ENCODE measurements around the gene PAX9. TPM values are rescaled to one million over a fixed set of nuclear protein-coding genes. Genes with fewer than 3 reads are reported as not detected.

Gene PAX9
- total and polyA plus RNA-seq, 2 donors (not counting 1 experiment from before 2014, with no cell fraction given): not detected

DNA sequence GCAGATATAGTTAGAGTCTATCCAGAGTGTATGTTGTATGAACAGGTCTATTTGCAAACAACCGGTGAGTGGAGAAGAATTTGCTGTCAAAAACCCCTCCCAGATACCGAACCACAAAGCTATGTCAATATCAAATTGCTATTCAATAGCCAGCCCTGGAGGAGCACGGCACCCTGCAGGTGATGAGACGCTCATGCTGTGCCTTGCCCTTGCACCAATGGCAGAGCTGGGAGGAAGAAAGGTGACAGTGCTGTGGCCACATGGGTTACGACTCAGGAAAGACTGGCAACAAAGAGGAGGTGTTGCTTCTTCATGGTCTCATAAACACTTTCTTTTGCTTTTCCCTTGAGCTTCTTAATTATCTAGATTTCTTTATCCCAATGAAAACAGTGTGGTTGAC lies 55.7 kb downstream of the PAX9 start:
- intact Hi-C loops (cut with micrococcal nuclease): no loop called here
- CTCF ChIA-PET: no interaction called here

DNA sequence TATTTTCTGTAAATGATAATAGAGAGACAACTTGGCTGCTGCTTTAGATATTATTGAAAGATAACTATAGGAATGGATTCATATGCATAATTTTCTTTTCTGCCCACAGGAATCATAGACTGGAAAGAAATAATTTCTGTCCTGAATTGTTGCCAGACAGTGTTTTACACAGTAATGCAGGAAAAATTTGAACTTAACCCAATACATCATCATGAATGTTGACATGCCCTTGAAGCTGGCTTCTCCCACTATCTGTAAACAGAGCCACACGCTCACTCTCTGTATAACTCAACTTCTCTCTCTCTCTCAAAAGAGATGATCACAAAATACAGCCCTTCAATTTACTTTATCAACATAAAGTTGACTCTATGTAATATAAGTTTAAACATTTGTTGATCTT lies 56.6 kb downstream of the PAX9 start:
- TF ChIP-seq, protein P1, sequence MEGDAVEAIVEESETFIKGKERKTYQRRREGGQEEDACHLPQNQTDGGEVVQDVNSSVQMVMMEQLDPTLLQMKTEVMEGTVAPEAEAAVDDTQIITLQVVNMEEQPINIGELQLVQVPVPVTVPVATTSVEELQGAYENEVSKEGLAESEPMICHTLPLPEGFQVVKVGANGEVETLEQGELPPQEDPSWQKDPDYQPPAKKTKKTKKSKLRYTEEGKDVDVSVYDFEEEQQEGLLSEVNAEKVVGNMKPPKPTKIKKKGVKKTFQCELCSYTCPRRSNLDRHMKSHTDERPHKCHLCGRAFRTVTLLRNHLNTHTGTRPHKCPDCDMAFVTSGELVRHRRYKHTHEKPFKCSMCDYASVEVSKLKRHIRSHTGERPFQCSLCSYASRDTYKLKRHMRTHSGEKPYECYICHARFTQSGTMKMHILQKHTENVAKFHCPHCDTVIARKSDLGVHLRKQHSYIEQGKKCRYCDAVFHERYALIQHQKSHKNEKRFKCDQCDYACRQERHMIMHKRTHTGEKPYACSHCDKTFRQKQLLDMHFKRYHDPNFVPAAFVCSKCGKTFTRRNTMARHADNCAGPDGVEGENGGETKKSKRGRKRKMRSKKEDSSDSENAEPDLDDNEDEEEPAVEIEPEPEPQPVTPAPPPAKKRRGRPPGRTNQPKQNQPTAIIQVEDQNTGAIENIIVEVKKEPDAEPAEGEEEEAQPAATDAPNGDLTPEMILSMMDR (IDR thresholded peaks at IDR 0.05): no peak
- TF ChIP-seq EZH2 (IDR thresholded peaks at IDR 0.05; ENCODE audit: borderline replicate concordance, insufficient read depth, low read depth, low read length, poor library complexity, severe bottlenecking): no peak
- H3K4me2 ChIP-seq (replicated peaks; ENCODE audit: low read depth, low read length, poor library complexity, severe bottlenecking): no peak overlapping the region
- H3K79me2 ChIP-seq (ENCODE audit: control insufficient read depth, insufficient read depth, low read length): no peaks in the 10 kb centered on the region
- no peaks in the 10 kb centered on the region for H3K9me3 ChIP-seq (ENCODE audit: control extremely low read depth in 1 of 3, control insufficient read depth in 2 of 3, insufficient read depth in 1 of 3, low read length in 2 of 3)
- H3K36me3 ChIP-seq (replicated peaks in 1 of 2; ENCODE audit: control extremely low read depth in 1 of 2, control insufficient read depth in 1 of 2, extremely low read depth in 1 of 2, insufficient read depth in 2 of 2, low read length in 1 of 2): no peaks in the 10 kb centered on the region
- H3K27me3 Mint-ChIP-seq: no peaks in the 10 kb centered on the region
- ATAC-seq (ENCODE audit: low read depth) (no peak), DNase-seq (no peak)
- H3K4me1 ChIP-seq (ENCODE audit: control insufficient read depth in 2 of 2, insufficient read depth in 2 of 2, low read length in 2 of 2): no peaks in the 10 kb centered on the region
- no peak overlapping the region for H3K4me3 Mint-ChIP-seq
- ChIA-PET POLR2A (no interaction called here), CTCF (no interaction called here)
- no peak overlapping the region for H3K27ac Mint-ChIP-seq
- H3K4me1 Mint-ChIP-seq: no peaks in the 10 kb centered on the region
- no peaks in the 10 kb centered on the region for H3K27me3 ChIP-seq (replicated peaks in 1 of 4; ENCODE audit: control extremely low read depth in 1 of 4, control insufficient read depth in 3 of 4, insufficient read depth in 4 of 4, low read length in 3 of 4)
- intact Hi-C loops (cut with micrococcal nuclease): no loop called here
- no peak overlapping the region for H3K27ac ChIP-seq (ENCODE audit: low read length in 2 of 2)
- no CpG with 5 or more reads among the region's 1 CpG for WGBS (ENCODE audit: insufficient coverage)
- H3K4me3 ChIP-seq (ENCODE audit: control extremely low read depth in 1 of 5, extremely low read depth in 1 of 5, insufficient read depth in 1 of 5, low read depth in 2 of 5, low read length in 4 of 5): no peak overlapping the region
- H4K20me1 ChIP-seq (ENCODE audit: control insufficient read depth, insufficient read depth, low read length, poor library complexity, severe bottlenecking): no peaks in the 10 kb centered on the region
- no peak overlapping the region for H2AFZ ChIP-seq (ENCODE audit: insufficient read depth, low read depth, low read length, poor library complexity, severe bottlenecking)
- H3K9ac ChIP-seq (ENCODE audit: low read length): no peak overlapping the region
- no peaks in the 10 kb centered on the region for H3K9me3 Mint-ChIP-seq (ENCODE audit: insufficient read depth)

More for the DNA sequence above, 55.7 kb downstream of the PAX9 start:
- Mint-ChIP-seq H3K4me1 (no peaks in the 10 kb centered on the region), H3K27me3 (no peaks in the 10 kb centered on the region), H3K27ac (no peak overlapping the region), H3K4me3 (no peak overlapping the region), H3K9me3 (ENCODE audit: insufficient read depth) (no peaks in the 10 kb centered on the region)
- Histone ChIP-seq H4K20me1 (ENCODE audit: control insufficient read depth, insufficient read depth, low read length, poor library complexity, severe bottlenecking) (no peaks in the 10 kb centered on the region), H3K27ac (ENCODE audit: low read length in 2 of 2) (no peak overlapping the region), H3K27me3 (replicated peaks in 1 of 4; ENCODE audit: control extremely low read depth in 1 of 4, control insufficient read depth in 3 of 4, insufficient read depth in 4 of 4, low read length in 3 of 4) (no peaks in the 10 kb centered on the region), H3K79me2 (ENCODE audit: control insufficient read depth, insufficient read depth, low read length) (no peaks in the 10 kb centered on the region), H3K9me3 (ENCODE audit: control extremely low read depth in 1 of 3, control insufficient read depth in 2 of 3, insufficient read depth in 1 of 3, low read length in 2 of 3) (no peaks in the 10 kb centered on the region), H3K4me1 (ENCODE audit: control insufficient read depth in 2 of 2, insufficient read depth in 2 of 2, low read length in 2 of 2) (no peaks in the 10 kb centered on the region), H3K36me3 (replicated peaks in 1 of 2; ENCODE audit: control extremely low read depth in 1 of 2, control insufficient read depth in 1 of 2, extremely low read depth in 1 of 2, insufficient read depth in 2 of 2, low read length in 1 of 2) (no peaks in the 10 kb centered on the region), H2AFZ (ENCODE audit: insufficient read depth, low read depth, low read length, poor library complexity, severe bottlenecking) (no peak overlapping the region), H3K4me3 (ENCODE audit: control extremely low read depth in 1 of 5, extremely low read depth in 1 of 5, insufficient read depth in 1 of 5, low read depth in 2 of 5, low read length in 4 of 5) (no peak overlapping the region), H3K9ac (ENCODE audit: low read length) (no peak overlapping the region), H3K4me2 (replicated peaks; ENCODE audit: low read depth, low read length, poor library complexity, severe bottlenecking) (no peak overlapping the region)
- TF ChIP-seq, protein P1 (IDR thresholded peaks at IDR 0.05): no peak
- no peak for TF ChIP-seq EZH2 (IDR thresholded peaks at IDR 0.05; ENCODE audit: borderline replicate concordance, insufficient read depth, low read depth, low read length, poor library complexity, severe bottlenecking)
- ATAC-seq (ENCODE audit: low read depth): no peak
- POLR2A ChIA-PET: no interaction called here
- DNase-seq: no peak
- 80% methylated on average over 2 of the region's 5 CpGs for WGBS (ENCODE audit: insufficient coverage)
